WTC11 (cell line): Measurements from ENCODE around the gene CHST11. TPM values are rescaled to one million over a fixed set of nuclear protein-coding genes. Genes with fewer than 3 reads are reported as not detected.

ENCODE experiments used
- ATAC-seq: fragments of 200-7000 bp; cut with Tn5 transposase; 2 replicates; pipeline ENCODE4 v1.10.0; 2021; ENCODE audit warnings: mild to moderate bottlenecking, moderate library complexity
- CTCF ChIA-PET: fragments of 300-600 bp; sonication (Branson Sonifier 250); formaldehyde crosslinking; loops from one replicate; lab custom pipeline; 2021; ENCODE audit warnings: antibody characterized with exemption; lab: Charles Lee
- POLR2A ChIA-PET: fragments of 350-600 bp; sonication (Branson Sonifier 250); formaldehyde crosslinking; loops from one replicate; lab custom pipeline; 2021; ENCODE audit warnings: antibody characterized with exemption; lab: Charles Lee
- DNase-seq: peaks from one replicate; pipeline ENCODE4 v3.0.0; 2021; ENCODE audit warnings: low spot score
- H3K27ac Mint-ChIP-seq: 2 replicates; pipeline ENCODE4 v1.8.0; 2021; ENCODE audit warnings: mixed read lengths
- H3K27me3 Mint-ChIP-seq: 2 replicates; pipeline ENCODE4 v1.8.0; 2021; ENCODE audit warnings: low read depth, mild to moderate bottlenecking, moderate library complexity, mixed read lengths
- H3K36me3 Mint-ChIP-seq: 2 replicates; pipeline ENCODE4 v1.8.0; 2021; ENCODE audit warnings: mixed read lengths
- H3K4me1 Mint-ChIP-seq: 2 replicates; pipeline ENCODE4 v1.8.0; 2022; ENCODE audit warnings: mixed read lengths
- H3K4me3 Mint-ChIP-seq: 2 replicates; pipeline ENCODE4 v1.8.0; 2021; ENCODE audit warnings: mild to moderate bottlenecking, moderate library complexity, mixed read lengths
- H3K9me3 Mint-ChIP-seq: 2 replicates; pipeline ENCODE4 v1.8.0; 2021; ENCODE audit warnings: mixed read lengths
- CDX4 ChIP-seq: fragments of 250-450 bp; sonication (Bioruptor Pico); IDR thresholded peaks from 2 replicates; pipeline ENCODE4 v1.9.0; 2021; ENCODE audit warnings: moderate library complexity, mild to moderate bottlenecking, inconsistent platforms, borderline replicate concordance
- E2F1 ChIP-seq: sonication (generic); formaldehyde crosslinking; IDR thresholded peaks from 2 replicates; pipeline ENCODE4 v1.8.0; 2022; ENCODE audit warnings: mild to moderate bottlenecking, missing genetic modification reagents
- E2F4 ChIP-seq: sonication (generic); formaldehyde crosslinking; IDR thresholded peaks from 2 replicates; pipeline ENCODE4 v1.8.1; 2022; ENCODE audit warnings: low read depth, mild to moderate bottlenecking, moderate library complexity, missing genetic modification reagents, borderline replicate concordance
- ELF4 ChIP-seq: sonication (generic); formaldehyde crosslinking; IDR thresholded peaks from 2 replicates; pipeline ENCODE4 v1.8.1; 2022; ENCODE audit warnings: low read depth, mild to moderate bottlenecking, moderate library complexity, missing genetic modification reagents
- HMGA2 ChIP-seq: fragments of 250-450 bp; sonication (Bioruptor Pico); IDR thresholded peaks from 2 replicates; pipeline ENCODE4 v1.4.0; 2021; ENCODE audit warnings: mild to moderate bottlenecking, moderate library complexity
- IRF2 ChIP-seq: sonication (generic); formaldehyde crosslinking; IDR thresholded peaks from 2 replicates; pipeline ENCODE4 v1.8.0; 2022; ENCODE audit warnings: low read depth, missing genetic modification reagents, borderline replicate concordance
- NR1H2 ChIP-seq: sonication (generic); formaldehyde crosslinking; IDR thresholded peaks from 2 replicates; pipeline ENCODE4 v1.9.0; 2021; ENCODE audit warnings: mild to moderate bottlenecking, moderate library complexity, missing genetic modification reagents
- NR2C2 ChIP-seq: sonication (generic); formaldehyde crosslinking; IDR thresholded peaks from 2 replicates; pipeline ENCODE4 v1.8.0; 2022; ENCODE audit warnings: mild to moderate bottlenecking, missing genetic modification reagents
- NR3C1 ChIP-seq: sonication (generic); formaldehyde crosslinking; conservative IDR thresholded peaks from 2 replicates; pipeline ENCODE4 v1.8.1; 2023; ENCODE audit warnings: low read depth, mild to moderate bottlenecking, missing genetic modification reagents
- PREB ChIP-seq: sonication (generic); formaldehyde crosslinking; IDR thresholded peaks from 2 replicates; pipeline ENCODE4 v1.8.1; 2022; ENCODE audit warnings: mild to moderate bottlenecking, missing genetic modification reagents, moderate library complexity, borderline replicate concordance
- SMAD4 ChIP-seq: sonication (generic); formaldehyde crosslinking; IDR thresholded peaks from 2 replicates; pipeline ENCODE4 v1.8.0; 2022; ENCODE audit warnings: mild to moderate bottlenecking, missing genetic modification reagents
- SP1 ChIP-seq: sonication (generic); formaldehyde crosslinking; conservative IDR thresholded peaks from 2 replicates; pipeline ENCODE4 v1.8.1; 2022; ENCODE audit warnings: missing genetic modification reagents
- USF2 ChIP-seq: sonication (generic); formaldehyde crosslinking; IDR thresholded peaks from 2 replicates; pipeline ENCODE4 v1.8.1; 2023; ENCODE audit warnings: mild to moderate bottlenecking, missing genetic modification reagents, moderate library complexity
- ZNF121 ChIP-seq: sonication (generic); formaldehyde crosslinking; IDR thresholded peaks from 2 replicates; pipeline ENCODE4 v1.8.0; 2023; ENCODE audit warnings: missing genetic modification reagents
- ZNF416 ChIP-seq: fragments of 250-450 bp; sonication (Bioruptor Pico); IDR thresholded peaks from 2 replicates; pipeline ENCODE4 v1.9.0; 2021; ENCODE audit warnings: mild to moderate bottlenecking, inconsistent platforms
- ZNF532 ChIP-seq: fragments of 250-450 bp; sonication (Bioruptor Pico); IDR thresholded peaks from 2 replicates; pipeline ENCODE4 v1.9.0; 2021; ENCODE audit warnings: mild to moderate bottlenecking, borderline replicate concordance
- ZSCAN18 ChIP-seq: fragments of 250-450 bp; sonication (Bioruptor Pico); IDR thresholded peaks from 2 replicates; pipeline ENCODE4 v2.1.2; 2022; ENCODE audit warnings: mild to moderate bottlenecking, moderate library complexity
- total RNA-seq: library from RNA; stranded (reverse); gene quantifications from 3 replicates; pipeline ENCODE4 v1.2.3, GENCODE V29; 2021

Gene CHST11
- total RNA-seq, 1 experiment from 2014 or later, result 24.2 TPM

- TF ChIP-seq E2F1 (CRISPR knock-in tag), result no peak
- TF ChIP-seq USF2, result no peak
- TF ChIP-seq ZNF121 (CRISPR knock-in tag), result no peak
- TF ChIP-seq, all 79 proteins: peak for 0
Observed at GRCh38 chr12:104697186-104697585, 240.4 kb downstream of the CHST11 start (continued).

- ATAC-seq, result no peak
- H3K4me3 Mint-ChIP-seq, result no peak overlapping the region
- no peaks in the 10 kb centered on the region for H3K27me3 Mint-ChIP-seq
- peaks cover 44% of the 10 kb centered on the region for H3K4me1 Mint-ChIP-seq
- POLR2A ChIA-PET, result no interaction called here
- H3K9me3 Mint-ChIP-seq, result no peaks in the 10 kb centered on the region
- TF ChIP-seq HMGA2 (CRISPR knock-in tag), result no peak
- no peak for TF ChIP-seq SMAD4 (CRISPR knock-in tag)
- no peak for TF ChIP-seq ZNF532 (CRISPR knock-in tag)
- no peak for TF ChIP-seq CDX4 (CRISPR knock-in tag)
- TF ChIP-seq, all 79 proteins: peak for 0
- no peak for DNase-seq
- H3K36me3 Mint-ChIP-seq, result no peaks in the 10 kb centered on the region
- CTCF ChIA-PET, result interaction anchor here (0.6 to 3.4 kb wide), 3 partner anchors 92 to 361 kb away, joined by 3 to 9 read pairs (median 5); no protein-coding TSS in a partner anchor
- no peak overlapping the region for H3K27ac Mint-ChIP-seq
Observed at GRCh38 chr12:104698871-104699270, 242.1 kb downstream of the CHST11 start.

GRCh38 chr12:104699489-104700190, 242.9 kb downstream of the CHST11 start:
- no peak for ATAC-seq

GRCh38 chr12:104700324-104700723, 243.6 kb downstream of the CHST11 start:
- no peak for ATAC-seq
- Mint-ChIP-seq H3K9me3 (no peaks in the 10 kb centered on the region), H3K27me3 (no peaks in the 10 kb centered on the region), H3K4me3 (no peak overlapping the region), H3K36me3 (no peaks in the 10 kb centered on the region), H3K27ac (no peak overlapping the region), H3K4me1 (peaks cover 46% of the 10 kb centered on the region)
- ChIA-PET CTCF (interaction anchor here (3.4 kb wide), 1 partner anchor 319 kb away, joined by 9 read pairs; no protein-coding TSS in a partner anchor), POLR2A (no interaction called here)
- no peak for DNase-seq
- TF ChIP-seq E2F4 (CRISPR knock-in tag) (no peak), IRF2 (CRISPR knock-in tag) (no peak), SP1 (CRISPR knock-in tag) (no peak), NR3C1 (CRISPR knock-in tag) (no peak), NR2C2 (CRISPR knock-in tag) (no peak), ZNF416 (CRISPR knock-in tag) (no peak), ZSCAN18 (CRISPR knock-in tag) (no peak), PREB (CRISPR knock-in tag) (no peak), ELF4 (CRISPR knock-in tag) (no peak)

More at GRCh38 chr12:104699489-104700190, 242.9 kb downstream of the CHST11 start:
- ChIA-PET CTCF (interaction anchor here (1.2 to 3.4 kb wide), 2 partner anchors 91 to 318 kb away, joined by 5 to 9 read pairs; no protein-coding TSS in a partner anchor), POLR2A (no interaction called here)
- no peaks in the 10 kb centered on the region for H3K27me3 Mint-ChIP-seq
- no peaks in the 10 kb centered on the region for H3K36me3 Mint-ChIP-seq
- no peaks in the 10 kb centered on the region for H3K9me3 Mint-ChIP-seq
- TF ChIP-seq NR1H2, result no peak
- peaks cover 46% of the 10 kb centered on the region for H3K4me1 Mint-ChIP-seq
- no peak overlapping the region for H3K4me3 Mint-ChIP-seq
- DNase-seq, result no peak
- no peak overlapping the region for H3K27ac Mint-ChIP-seq
